Stimulated activated CD8-positive, alpha-beta memory T cell treated with anti-CD3 and anti-CD28 coated beads, Interleukin-15, amount 100 ng/mL, for 4 hours (primary cell): ENCODE measurements around the gene MYO7A.

Experiments used
- DNase-seq, 2 donors: peaks; one replicate each; pipeline ENCODE4 v3.0.0-alpha.2; 2020; ENCODE audit warnings: low read depth in 2 of 2

The MYO7A gene

GRCh38 chr11:77183431-77183984 is 55.5 kb downstream of the MYO7A start:
- no peak for DNase-seq

DNA sequence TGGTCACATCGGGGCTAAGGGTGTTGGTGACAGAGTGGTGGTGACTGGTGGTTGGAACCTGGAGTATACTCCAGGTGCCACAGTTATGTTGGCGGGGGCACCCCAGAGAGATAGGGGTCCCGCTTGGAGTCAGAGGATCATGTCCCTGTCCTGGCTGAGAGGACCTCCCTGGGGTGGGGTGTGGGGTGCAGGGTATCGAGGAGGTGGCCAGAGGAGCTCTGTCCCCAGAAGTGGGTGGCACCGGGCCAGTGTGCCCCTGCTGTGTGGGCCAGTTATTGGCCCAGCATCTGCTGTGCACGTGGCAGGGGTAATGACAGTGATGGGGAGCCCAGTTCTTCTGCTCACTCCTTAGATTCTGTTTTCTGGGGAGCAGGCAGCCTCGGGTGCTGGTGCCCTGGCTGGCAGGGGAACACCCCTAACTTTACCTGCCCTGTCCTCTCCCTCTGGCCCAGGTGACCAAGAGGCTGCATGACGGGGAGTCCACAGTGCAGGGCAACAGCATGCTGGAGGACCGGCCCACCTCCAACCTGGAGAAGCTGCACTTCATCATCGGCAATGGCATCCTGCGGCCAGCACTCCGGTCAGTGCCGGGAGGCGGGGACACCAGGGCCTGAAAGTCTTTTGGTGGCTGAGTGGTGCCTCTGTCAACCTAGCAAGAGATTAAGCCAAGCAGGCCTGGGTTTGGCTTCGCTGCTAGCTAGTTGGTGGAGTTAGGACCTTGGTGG is 56.3 kb downstream of the MYO7A start:
- no peak for DNase-seq

DNA sequence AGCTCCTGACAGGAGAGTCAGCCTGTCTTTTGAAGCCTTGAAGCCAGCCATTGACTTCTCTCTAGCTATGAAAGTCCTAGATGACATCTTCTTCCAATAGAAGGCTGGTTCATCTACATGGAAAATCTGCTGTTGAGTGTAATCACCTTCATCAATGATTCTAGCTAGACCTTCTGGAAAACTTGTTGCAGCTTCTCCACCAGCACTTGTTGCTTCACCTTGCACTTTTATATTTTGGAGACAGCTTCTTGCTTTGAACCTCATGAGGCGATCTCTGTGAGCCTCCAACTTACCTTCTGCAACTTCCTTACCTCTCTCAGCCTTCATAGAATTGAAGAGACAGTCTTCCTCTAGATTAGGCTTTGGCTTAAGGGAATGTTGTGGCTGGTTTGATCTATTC is 58.3 kb downstream of the MYO7A start:
- DNase-seq = no peak

GRCh38 chr11:77187111-77187750 is 59.2 kb downstream of the MYO7A start:
- DNase-seq = no peak

DNA sequence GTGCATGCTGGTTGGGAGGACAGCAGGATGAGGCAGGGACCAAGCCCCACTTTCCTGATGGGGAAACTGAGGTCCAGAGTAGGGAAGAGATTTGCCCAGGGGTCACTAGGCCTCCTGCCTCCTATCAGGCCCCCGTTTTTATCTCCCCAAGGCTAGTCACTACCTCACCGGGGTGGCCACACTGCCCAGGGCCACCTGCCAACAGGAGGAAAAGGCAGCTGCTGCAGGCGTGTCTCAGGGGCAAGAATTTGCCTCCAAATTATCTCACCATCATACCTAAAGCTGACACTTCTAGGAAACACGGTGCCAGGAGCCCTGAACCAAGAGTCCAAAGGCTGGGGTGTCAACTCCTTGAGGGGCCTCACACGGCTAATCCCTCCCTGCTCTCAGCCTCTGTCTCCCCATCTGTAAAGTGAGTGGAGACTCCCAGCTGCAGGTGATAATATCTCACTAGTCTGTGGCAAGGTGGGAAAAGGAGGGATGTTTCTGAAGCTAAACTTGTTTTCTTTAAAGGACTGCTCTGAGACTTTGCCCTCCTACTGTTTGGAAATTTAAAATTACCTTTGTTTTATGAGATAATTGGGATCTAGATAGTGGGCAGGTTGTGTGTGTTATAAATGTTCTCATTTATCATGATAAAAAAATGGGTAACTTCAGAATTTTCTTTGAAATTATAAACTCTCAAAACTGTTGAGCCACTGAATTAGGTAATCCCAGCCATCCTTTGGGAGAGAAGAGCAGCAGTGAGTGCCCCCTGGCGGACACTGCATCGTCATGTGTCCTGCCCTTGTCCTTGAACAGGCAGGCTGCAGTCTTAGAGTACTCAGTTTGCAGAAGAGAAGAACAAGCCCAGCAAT is 60.0 kb downstream of the MYO7A start:
- peak; percentile 25 to 37 for DNase-seq

- DNase-seq = no peak
These were observed 60.8 kb downstream of the MYO7A start for GRCh38 chr11:77188633-77189491.

GRCh38 chr11:77189588-77190210 is 61.7 kb downstream of the MYO7A start:
- no peak for DNase-seq

GRCh38 chr11:77190331-77191075 is 62.5 kb downstream of the MYO7A start:
- DNase-seq = no peak

GRCh38 chr11:77191429-77191822 is 63.4 kb downstream of the MYO7A start:
- no peak for DNase-seq

GRCh38 chr11:77191823-77192495 is 63.9 kb downstream of the MYO7A start:
- peak; percentile 7 to 21 for DNase-seq

GRCh38 chr11:77193167-77193566 is 65.1 kb downstream of the MYO7A start:
- no peak for DNase-seq

DNA sequence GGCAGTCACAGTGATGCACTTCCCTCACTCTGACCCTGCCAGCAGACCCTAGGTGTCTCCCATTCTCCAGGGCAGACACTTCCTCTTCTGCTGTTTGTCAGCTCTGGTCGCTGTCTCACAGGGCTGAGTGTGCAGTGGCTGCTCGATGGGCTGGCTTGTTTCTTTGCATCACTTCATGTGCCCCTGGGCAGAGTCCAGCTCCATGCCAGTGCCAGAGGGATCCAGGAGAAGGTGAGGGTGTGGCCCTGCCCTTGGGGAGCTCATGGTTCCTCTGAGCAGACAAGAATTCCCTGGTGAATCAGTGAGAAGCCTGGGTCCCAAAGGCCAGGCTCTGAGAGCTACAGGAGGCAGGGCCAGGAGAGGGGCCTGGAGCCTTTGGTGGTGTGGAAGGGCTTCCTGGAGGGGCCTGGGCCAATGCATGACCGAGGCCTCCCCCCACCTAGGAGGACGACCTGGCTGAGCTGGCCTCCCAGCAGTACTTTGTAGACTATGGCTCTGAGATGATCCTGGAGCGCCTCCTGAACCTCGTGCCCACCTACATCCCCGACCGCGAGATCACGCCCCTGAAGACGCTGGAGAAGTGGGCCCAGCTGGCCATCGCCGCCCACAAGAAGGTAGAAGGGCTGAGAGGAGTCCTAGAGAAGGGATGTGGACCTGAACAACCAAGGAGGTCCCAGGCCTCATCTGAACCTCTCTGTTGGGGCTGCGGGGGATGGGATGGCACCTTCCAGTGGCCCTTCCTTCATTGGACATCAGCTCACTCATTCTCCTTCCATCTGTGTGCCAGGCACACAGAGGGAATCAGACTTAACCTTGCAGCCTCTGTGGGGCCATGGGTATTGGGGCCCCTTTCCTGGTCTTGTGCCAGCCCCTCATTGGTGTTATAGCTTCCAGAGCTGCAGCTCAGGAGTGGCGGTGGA is 66.1 kb downstream of the MYO7A start:
- no peak for DNase-seq

GRCh38 chr11:77195071-77195755 is 67.2 kb downstream of the MYO7A start:
- no peak for DNase-seq

DNA sequence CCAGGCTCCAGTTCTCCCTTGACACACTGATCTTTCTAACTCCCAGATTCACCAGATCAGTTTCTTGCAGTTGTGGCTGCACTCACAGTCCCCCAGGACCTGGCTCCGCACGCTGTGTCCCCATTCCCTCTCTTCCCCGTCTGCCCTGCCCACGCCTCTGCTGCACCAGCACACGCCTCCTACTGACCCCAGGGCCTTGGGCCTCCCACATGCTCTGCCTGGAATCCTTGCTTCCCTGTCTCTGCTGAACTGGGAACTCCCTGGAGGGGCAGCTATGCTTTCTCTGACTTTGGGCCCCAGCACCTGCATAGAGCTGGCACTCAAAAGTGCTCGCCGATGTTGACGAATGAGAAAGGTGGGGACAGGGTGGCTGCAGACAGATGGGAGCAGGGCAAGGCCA is 68.9 kb downstream of the MYO7A start:
- no peak for DNase-seq

- no peak for DNase-seq
These were observed 69.7 kb downstream of the MYO7A start for GRCh38 chr11:77197626-77198320.

DNA sequence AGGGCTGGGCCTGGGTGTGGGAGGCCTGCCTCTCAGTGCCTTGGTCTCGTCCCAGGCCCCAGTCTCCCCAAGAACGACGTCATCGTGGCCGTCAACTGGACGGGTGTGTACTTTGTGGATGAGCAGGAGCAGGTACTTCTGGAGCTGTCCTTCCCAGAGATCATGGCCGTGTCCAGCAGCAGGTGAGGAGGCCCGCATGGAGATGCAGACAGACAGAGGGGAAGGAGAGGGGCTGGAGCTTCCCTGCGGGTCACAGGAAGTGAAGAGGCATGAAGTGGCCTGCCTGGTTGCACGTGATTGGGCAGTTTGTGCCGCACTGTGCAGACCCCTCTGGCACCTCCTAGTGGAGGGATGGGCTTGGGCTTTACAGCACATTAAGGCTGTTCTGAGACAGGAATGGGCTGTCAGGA is 70.4 kb downstream of the MYO7A start:
- DNase-seq = no peak

- no peak for DNase-seq
These were observed 71.2 kb downstream of the MYO7A start for GRCh38 chr11:77199137-77199745.
